22Rv1 (cell line): ENCODE results near the gene FAM107B.

Source experiments
- H3K27ac ChIP-seq: fragments of 450-650 bp; 2 replicates; pipeline ENCODE4 v1.5.1; 2017
- CTCF ChIP-seq: fragments of 450-650 bp; IDR thresholded peaks from 2 replicates; pipeline ENCODE4 v1.5.1; 2017; ENCODE audit warnings: mild to moderate bottlenecking
- ZFX ChIP-seq: fragments of 450-650 bp; IDR thresholded peaks from 2 replicates; pipeline ENCODE4 v1.6.1; 2017; ENCODE audit warnings: antibody characterized with exemption, borderline replicate concordance

FAM107B gene

DNA sequence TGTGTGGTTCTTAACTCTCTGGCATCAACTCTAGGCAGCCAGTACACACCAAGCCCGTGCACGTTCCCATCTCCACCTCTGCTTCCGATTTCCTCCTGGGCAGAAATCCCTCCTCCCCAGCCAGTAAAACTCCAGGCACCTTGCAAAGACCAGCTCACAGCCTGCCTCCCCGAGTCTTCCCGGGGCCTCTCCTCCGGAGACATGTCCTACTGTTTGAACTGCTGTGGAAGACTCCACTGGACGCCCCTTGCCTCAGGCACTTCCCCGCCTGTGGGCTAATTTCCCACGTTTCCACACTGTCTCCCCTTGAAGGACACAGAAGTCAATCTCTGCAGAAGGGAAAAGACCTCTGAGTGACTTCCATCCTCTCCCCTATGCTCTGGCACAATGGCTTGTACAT, 233.3 kb downstream of the FAM107B start:
- no peak overlapping the region for H3K27ac ChIP-seq
- TF ChIP-seq ZFX (no peak), CTCF (no peak)

GRCh38 chr10:14540611-14541010, 234.1 kb downstream of the FAM107B start:
- no peak overlapping the region for H3K27ac ChIP-seq
- no peak for TF ChIP-seq ZFX
- no peak for TF ChIP-seq CTCF

DNA sequence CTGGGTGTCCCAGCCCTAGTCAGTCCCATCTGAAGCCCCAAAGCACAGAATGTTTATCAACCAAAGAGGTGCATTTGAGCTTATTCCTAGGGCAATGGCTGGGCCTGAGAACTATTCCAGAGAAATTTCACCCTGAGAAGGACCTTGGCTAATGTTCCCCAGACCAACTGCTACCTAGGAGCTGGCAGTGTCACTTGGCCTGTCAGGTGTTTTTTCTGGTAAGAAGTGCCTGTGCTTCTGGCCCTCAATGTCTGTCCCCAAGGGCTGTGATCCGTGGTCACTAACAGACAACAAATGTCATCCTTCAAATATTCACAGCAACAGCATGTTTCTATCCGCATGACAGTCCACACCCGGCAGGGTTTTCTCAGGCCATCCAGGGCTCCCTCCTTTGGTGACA, 234.6 kb downstream of the FAM107B start:
- TF ChIP-seq ZFX (no peak), CTCF (no peak)
- H3K27ac ChIP-seq = no peak overlapping the region

- H3K27ac ChIP-seq = no peak overlapping the region
- TF ChIP-seq ZFX = no peak
- TF ChIP-seq CTCF = no peak
These were observed 235.5 kb downstream of the FAM107B start for GRCh38 chr10:14539176-14539575.

DNA sequence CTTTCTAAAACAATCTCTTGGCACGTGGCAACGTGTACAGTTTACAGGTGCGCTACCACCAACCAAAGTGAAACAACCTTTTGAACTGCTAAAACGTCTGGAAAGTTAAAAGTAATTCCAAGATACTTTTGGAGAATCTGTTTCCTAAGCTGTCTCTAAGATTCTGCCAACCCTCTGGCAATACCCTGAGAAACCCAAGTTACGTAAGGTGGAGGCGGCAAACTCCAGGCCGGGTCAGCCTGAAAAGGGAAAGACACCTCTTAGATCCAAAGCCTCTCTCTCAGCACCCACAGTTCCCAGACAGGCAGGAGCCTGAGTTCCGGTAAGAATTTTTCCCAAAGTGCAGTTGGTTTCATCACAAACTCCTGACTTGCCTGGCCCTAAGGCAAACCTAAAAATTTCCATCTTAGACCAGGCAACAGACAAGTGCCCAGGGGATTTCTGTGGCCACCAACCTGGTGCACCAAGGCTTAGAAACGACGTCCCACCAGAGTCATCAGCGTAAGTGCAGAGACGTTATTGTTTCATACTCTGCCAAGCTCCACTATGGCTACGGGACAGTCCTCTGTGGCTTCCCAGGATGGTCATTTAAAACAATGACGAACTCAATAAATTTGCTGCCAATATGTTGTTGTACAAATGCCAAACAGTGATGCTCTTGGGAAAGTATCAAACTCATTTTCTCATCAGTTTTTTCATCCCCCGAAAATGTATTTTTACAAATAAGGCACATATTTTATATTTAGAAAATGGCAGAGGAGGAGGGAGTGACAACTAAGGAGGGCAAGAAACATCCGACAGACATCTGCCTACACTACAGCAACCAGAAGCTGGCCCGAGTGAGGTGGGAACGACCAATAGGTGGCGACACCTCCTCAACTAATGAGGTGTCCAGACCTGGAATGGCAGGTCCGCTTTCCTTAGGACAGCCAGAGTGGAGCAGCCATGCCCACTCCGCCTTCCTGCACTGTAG, 238.2 kb downstream of the FAM107B start:
- TF ChIP-seq ZFX (no peak), CTCF (peak; percentile 79)
- no peak overlapping the region for H3K27ac ChIP-seq

DNA sequence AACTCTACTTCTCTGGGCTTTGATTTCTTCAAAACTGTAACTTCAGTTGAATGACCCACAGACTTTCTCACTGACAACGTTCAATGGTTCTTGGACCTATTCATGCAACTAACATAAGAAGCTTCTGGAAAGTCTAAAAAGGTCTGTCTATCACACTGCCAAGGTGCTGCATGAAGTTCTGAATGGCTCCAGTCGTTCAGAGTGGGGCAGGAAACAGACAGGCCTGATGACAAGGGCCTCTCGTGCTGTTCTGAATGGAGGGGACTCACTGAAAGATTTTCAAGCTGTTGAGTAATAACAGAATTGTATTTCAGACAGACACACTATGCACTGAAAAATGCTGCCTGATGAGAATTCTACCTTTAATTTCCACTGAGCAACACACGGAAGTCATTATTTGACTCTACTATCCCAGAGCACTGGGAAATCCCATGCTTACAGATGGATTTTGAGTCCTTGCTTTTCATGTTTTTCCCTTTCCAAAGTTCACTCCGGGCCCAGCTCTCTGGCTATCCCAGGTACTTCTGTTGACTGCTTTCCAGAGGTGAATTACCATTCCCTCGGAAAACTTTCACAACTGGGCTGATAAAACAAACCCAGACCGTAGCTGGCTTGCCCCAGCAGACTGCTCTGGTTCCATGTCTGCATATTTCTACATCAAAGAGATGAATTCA, 239.1 kb downstream of the FAM107B start:
- H3K27ac ChIP-seq = no peak overlapping the region
- TF ChIP-seq ZFX (no peak), CTCF (no peak)

DNA sequence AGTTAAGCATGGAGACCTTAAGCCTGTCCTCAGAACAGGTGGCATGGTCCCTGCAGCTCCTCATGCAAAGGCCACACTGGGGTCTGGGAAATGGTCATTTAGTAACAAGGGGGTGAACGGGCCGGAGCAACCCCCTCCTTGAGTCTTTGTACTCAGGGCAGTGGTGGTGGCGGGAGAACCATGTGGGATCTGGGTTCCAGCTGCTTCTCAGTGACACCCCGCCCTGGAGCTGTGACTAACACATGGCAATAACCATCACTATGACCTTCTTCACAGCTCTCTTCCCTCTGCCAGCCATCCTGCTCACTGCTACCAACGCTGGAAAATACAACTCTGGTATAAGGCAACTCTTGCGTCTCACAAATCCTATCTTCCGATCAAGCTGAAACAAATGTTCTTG, 240.5 kb downstream of the FAM107B start:
- TF ChIP-seq ZFX (no peak), CTCF (no peak)
- no peak overlapping the region for H3K27ac ChIP-seq
